OCI-LY1 (cell line): ENCODE data around the gene LCN12.

ENCODE experiments used
- CTCF ChIP-seq: fragments of 200-600 bp; sonication (generic), shearing (Covaris generic); IDR thresholded peaks from 2 replicates; pipeline ENCODE4 v1.5.1; 2017; ENCODE audit warnings: mild to moderate bottlenecking, antibody characterized with exemption, low read length, moderate library complexity, mixed read lengths
- EZH2 ChIP-seq: fragments of 200-600 bp; sonication (generic), shearing (Covaris generic); IDR thresholded peaks from 2 replicates; pipeline ENCODE4 v1.8.0; 2017; ENCODE audit warnings: borderline replicate concordance, mixed run types, mild to moderate bottlenecking, antibody characterized with exemption, low read length, moderate library complexity, mixed read lengths

- TF ChIP-seq CTCF (no peak), EZH2 (no peak)
These were observed 31.1 kb downstream of the LCN12 start for GRCh38 chr9:136983167-136983566.
